ENCODE results near the gene MSI2. TPM values are rescaled to one million over a fixed set of nuclear protein-coding genes. Genes with fewer than 3 reads are reported as not detected.

MSI2 gene
- total RNA-seq, 2 experiments from 2014 or later, result 59.6 to 61.7 TPM

DNA sequence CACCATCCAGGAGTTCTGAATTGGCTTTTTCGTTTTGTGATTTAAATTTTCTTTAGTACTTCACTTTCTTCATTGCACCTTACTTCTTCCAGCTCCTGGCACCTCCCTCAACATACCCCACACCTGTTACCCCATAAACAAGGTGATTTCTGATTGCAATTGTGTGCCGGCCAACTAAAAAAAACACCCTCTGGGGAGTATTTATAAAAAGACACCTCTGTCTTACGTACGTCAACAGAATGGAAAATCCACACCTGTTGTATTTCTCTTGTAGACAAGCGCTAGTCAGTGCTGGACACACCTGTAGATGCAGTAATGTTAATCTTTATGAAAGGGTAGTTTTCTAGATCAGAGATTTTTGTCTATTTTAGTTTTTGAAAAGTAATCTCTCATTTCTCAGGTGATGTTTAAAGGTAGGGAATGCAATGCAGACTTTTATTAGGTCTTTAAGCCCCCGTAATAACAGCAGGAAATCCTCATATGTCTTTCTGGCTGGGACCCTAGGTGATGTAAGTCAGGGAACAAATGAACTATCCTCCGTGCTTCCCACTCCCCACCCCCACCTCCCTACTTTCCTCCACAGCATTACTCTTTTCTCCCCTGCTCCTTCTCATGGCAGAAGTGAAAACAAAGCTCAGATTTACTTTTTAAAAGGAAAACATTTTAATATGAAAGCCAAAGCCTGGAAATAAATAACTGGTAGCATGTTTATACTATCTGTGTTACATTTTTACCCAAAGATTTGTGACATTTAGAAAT lies 4.2 kb downstream of the MSI2 start:
- Mint-ChIP-seq H3K4me3 (peak overlapping the region; percentile 5), H3K9me3 (no peaks in the 10 kb centered on the region), H3K36me3 (ENCODE audit: low read depth) (peaks cover 61% of the 10 kb centered on the region), H3K4me1 (ENCODE audit: low read depth) (peaks cover 64% of the 10 kb centered on the region), H3K27ac (no peak overlapping the region), H3K27me3 (no peaks in the 10 kb centered on the region)
- ATAC-seq (no peak), DNase-seq (no peak)
- TF ChIP-seq, protein P1, sequence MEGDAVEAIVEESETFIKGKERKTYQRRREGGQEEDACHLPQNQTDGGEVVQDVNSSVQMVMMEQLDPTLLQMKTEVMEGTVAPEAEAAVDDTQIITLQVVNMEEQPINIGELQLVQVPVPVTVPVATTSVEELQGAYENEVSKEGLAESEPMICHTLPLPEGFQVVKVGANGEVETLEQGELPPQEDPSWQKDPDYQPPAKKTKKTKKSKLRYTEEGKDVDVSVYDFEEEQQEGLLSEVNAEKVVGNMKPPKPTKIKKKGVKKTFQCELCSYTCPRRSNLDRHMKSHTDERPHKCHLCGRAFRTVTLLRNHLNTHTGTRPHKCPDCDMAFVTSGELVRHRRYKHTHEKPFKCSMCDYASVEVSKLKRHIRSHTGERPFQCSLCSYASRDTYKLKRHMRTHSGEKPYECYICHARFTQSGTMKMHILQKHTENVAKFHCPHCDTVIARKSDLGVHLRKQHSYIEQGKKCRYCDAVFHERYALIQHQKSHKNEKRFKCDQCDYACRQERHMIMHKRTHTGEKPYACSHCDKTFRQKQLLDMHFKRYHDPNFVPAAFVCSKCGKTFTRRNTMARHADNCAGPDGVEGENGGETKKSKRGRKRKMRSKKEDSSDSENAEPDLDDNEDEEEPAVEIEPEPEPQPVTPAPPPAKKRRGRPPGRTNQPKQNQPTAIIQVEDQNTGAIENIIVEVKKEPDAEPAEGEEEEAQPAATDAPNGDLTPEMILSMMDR (IDR thresholded peaks at IDR 0.05), result no peak
- ChIA-PET CTCF (interaction anchor here (0.7 to 6.1 kb wide), 5 partner anchors 11 to 523 kb away, joined by 3 to 54 read pairs (median 3); no protein-coding TSS in a partner anchor), POLR2A (interaction anchor here (0.7 to 1.3 kb wide), 3 partner anchors 17 to 107 kb away, joined by 4 read pairs; no protein-coding TSS in a partner anchor)
- intact Hi-C loops (cut with micrococcal nuclease), result no loop called here

DNA sequence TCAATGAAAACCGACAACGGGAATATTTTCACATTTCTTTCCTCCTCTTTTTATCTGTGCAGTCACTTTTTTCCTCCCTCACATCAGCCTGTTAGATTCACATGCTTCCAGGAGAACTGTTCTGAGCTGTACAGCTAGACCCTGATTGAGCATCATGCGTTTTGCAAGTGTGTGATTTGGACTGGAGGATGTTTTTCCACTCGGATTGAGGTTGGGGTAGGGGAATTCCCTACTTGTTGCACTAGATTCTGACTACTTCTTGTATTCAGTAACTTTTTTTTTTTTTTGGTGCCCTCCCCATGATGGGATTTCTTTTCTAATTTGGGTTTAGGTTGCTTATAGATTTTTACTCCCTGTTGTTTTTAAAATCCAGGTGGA lies 4.8 kb downstream of the MSI2 start:
- H3K27ac Mint-ChIP-seq, result no peak overlapping the region
- no peaks in the 10 kb centered on the region for H3K27me3 Mint-ChIP-seq
- peaks cover 67% of the 10 kb centered on the region for H3K36me3 Mint-ChIP-seq (ENCODE audit: low read depth)
- peaks cover 68% of the 10 kb centered on the region for H3K4me1 Mint-ChIP-seq (ENCODE audit: low read depth)
- CTCF ChIA-PET, result interaction anchor here (1.2 to 6.1 kb wide), 2 partner anchors 17 to 147 kb away, joined by 3 to 54 read pairs; no protein-coding TSS in a partner anchor
- H3K9me3 Mint-ChIP-seq, result no peaks in the 10 kb centered on the region
- no peak for ATAC-seq
- DNase-seq, result peak; percentile 32
- POLR2A ChIA-PET, result interaction anchor here (0.7 to 1.3 kb wide), 3 partner anchors 17 to 106 kb away, joined by 3 to 4 read pairs (median 4); no protein-coding TSS in a partner anchor
- TF ChIP-seq, protein P1 (IDR thresholded peaks at IDR 0.05), result no peak
- H3K4me3 Mint-ChIP-seq, result no peak overlapping the region
- intact Hi-C loops (cut with micrococcal nuclease), result no loop called here

DNA sequence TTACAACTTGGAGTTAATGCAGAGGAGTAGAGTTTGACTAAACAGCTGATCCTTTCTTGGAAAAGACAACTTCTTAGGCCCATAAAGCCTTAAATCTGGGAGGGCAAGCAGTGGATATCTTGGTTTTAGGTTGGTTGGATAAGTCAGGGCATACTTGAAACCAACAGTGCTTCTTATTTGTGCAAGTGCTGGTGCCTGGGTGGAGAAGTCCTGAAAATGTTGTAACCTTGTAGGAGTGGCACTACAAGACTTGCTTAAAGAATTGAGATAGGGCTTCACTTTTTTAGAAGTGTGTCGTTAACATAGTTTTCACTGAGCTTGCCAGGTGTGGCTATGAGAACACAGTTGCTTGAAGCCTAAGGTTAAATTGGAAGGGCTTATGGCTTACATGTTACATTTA lies 6.2 kb downstream of the MSI2 start:
- TF ChIP-seq, protein P1 (IDR thresholded peaks at IDR 0.05), result no peak
- Mint-ChIP-seq H3K4me1 (ENCODE audit: low read depth) (peaks cover 69% of the 10 kb centered on the region), H3K36me3 (ENCODE audit: low read depth) (peaks cover 76% of the 10 kb centered on the region), H3K27me3 (no peaks in the 10 kb centered on the region), H3K9me3 (no peaks in the 10 kb centered on the region), H3K4me3 (no peak overlapping the region), H3K27ac (no peak overlapping the region)
- ChIA-PET CTCF (interaction anchor here (0.9 kb wide), 1 partner anchor 409 kb away, joined by 4 read pairs; no protein-coding TSS in a partner anchor), POLR2A (no interaction called here)
- ATAC-seq (no peak), DNase-seq (no peak)
- intact Hi-C loops (cut with micrococcal nuclease), result no loop called here

DNA sequence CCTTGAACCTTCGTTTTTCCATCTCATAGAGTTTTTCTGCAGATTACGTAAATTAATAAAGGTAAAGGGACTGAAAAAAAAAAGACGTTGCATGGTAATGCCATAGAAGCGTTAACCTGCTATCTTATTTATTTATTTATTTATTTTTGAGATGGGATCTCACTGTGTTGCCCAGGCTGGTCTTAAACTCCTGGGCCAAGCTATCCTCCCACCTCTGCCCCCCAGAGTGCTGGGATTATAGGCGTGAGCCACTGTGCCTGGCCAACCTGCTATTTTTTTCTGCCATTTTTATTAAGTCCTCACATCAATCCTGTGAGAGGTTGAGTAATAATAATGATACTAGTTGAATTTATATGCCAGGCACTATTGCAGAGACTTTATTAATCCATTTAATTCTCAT lies 7.9 kb downstream of the MSI2 start:
- H3K4me3 Mint-ChIP-seq, result no peak overlapping the region
- no peaks in the 10 kb centered on the region for H3K27me3 Mint-ChIP-seq
- POLR2A ChIA-PET, result no interaction called here
- no peaks in the 10 kb centered on the region for H3K9me3 Mint-ChIP-seq
- TF ChIP-seq, protein P1 (IDR thresholded peaks at IDR 0.05), result no peak
- no peak overlapping the region for H3K27ac Mint-ChIP-seq
- ATAC-seq (no peak), DNase-seq (no peak)
- H3K36me3 Mint-ChIP-seq (ENCODE audit: low read depth), result peaks cover 77% of the 10 kb centered on the region
- intact Hi-C loops (cut with micrococcal nuclease), result no loop called here
- peaks cover 63% of the 10 kb centered on the region for H3K4me1 Mint-ChIP-seq (ENCODE audit: low read depth)
- CTCF ChIA-PET, result interaction anchor here (1.0 to 2.7 kb wide), 2 partner anchors 21 to 569 kb away, joined by 3 to 20 read pairs; no protein-coding TSS in a partner anchor

DNA sequence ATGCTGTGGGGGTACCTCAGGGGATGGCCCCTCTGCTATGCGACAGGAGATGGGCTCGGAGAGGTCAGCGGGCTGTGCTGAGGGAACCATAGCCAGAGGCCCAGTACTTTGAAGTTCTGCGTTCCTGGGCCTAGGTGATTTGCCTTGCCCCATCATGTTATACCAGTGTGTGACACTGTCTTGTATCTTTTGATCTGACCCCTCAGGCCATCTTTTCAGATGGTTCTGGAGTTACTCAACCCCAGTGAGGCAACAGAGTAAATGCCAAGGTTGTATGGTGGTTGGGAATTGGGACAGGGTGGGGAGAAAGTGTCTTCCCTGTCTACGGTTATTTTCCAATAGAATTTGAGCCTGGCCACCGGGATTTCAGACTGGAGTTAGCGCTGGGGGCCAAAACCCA lies 8.5 kb downstream of the MSI2 start:
- peaks cover 76% of the 10 kb centered on the region for H3K36me3 Mint-ChIP-seq (ENCODE audit: low read depth)
- TF ChIP-seq, protein P1 (IDR thresholded peaks at IDR 0.05), result no peak
- H3K27ac Mint-ChIP-seq, result no peak overlapping the region
- ChIA-PET CTCF (interaction anchor here (1.0 to 2.7 kb wide), 2 partner anchors 22 to 569 kb away, joined by 3 to 20 read pairs; no protein-coding TSS in a partner anchor), POLR2A (no interaction called here)
- H3K4me1 Mint-ChIP-seq (ENCODE audit: low read depth), result peaks cover 58% of the 10 kb centered on the region
- no peak for ATAC-seq
- H3K4me3 Mint-ChIP-seq, result no peak overlapping the region
- H3K9me3 Mint-ChIP-seq, result no peaks in the 10 kb centered on the region
- H3K27me3 Mint-ChIP-seq, result no peaks in the 10 kb centered on the region
- intact Hi-C loops (cut with micrococcal nuclease), result no loop called here
- DNase-seq, result no peak

All from activated CD8-positive, alpha-beta T cell treated with anti-CD3 and anti-CD28 coated beads for 36 hours (primary cell).